Neutrophil (primary cell): Measurements from ENCODE around the gene RLN3.

ENCODE experiments used
- H3K27ac ChIP-seq: fragments of 200-600 bp; sonication (generic); 2 replicates; pipeline ENCODE4 v1.5.1; 2016; ENCODE audit warnings: mild to moderate bottlenecking, moderate library complexity
- H3K27me3 ChIP-seq: fragments of 200-600 bp; sonication (generic); 2 replicates; pipeline ENCODE4 v1.6.0; 2016; ENCODE audit warnings: mild to moderate bottlenecking
- H3K36me3 ChIP-seq: fragments of 200-600 bp; sonication (generic); 2 replicates; pipeline ENCODE4 v1.5.1; 2017
- H3K4me1 ChIP-seq, 2 experiments: fragments of 200-600 bp in 1 of 2; sonication (generic) in 1 of 2; 1 replicate in 1 of 2; 2 replicates in 1 of 2; pipeline versions ENCODE4 v1.5.1 to v1.6.1; 2013 to 2016; ENCODE audit warnings: low read depth in 1 of 2, low read length in 1 of 2, mild to moderate bottlenecking in 1 of 2, moderate library complexity in 1 of 2; ENCODE audit not compliant: control insufficient read depth in 1 of 2, insufficient read depth in 1 of 2
- H3K4me3 ChIP-seq, 2 experiments: fragments of 200-600 bp in 1 of 2; sonication (generic) in 1 of 2; 1 replicate in 1 of 2; 2 replicates in 1 of 2; pipeline ENCODE4 v1.5.1; 2013 to 2016; ENCODE audit warnings: low read depth in 1 of 2, low read length in 1 of 2, mild to moderate bottlenecking in 1 of 2, moderate library complexity in 1 of 2
- H3K9me3 ChIP-seq: fragments of 200-600 bp; sonication (generic); 2 replicates; pipeline ENCODE4 v1.5.1; 2016
- TF ChIP-seq, protein P1 (sequence below): fragments of 200-600 bp; sonication (generic); IDR thresholded peaks from 2 replicates; pipeline ENCODE4 v1.5.1; 2016; ENCODE audit warnings: antibody characterized with exemption

The RLN3 gene

DNA sequence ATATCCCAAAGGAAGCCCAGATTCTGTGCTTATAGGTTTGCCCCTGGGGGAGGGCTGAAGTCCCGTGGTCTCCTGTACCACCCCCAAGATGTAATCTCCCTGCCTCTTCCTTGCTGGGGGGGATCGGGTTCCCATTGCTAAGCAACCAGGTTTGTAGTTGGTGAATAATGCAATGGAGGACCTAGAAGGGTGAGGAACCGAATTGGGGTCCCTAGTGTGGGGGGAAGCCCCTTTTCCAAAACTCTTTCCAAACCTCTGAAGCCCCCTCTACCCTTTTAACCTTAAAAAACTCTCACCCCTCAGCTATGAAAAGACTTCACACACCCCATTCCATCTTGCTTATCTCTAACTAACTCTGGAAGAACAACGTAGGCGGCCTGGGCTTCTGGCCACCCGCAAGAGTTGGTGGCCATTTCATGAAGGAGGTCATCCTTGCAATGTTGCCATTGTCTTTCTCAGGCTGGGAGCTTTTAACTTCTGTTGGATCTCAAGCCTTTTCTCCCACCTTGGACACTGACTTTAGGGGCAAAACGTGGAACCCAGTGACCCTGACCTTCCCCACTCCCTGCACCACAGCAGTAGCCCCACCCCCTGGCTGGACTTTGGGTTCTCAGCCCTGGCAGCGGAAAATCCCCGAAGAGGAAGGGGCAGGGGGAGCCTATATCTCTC lies 33.3 kb downstream of the RLN3 start:
- no peaks in the 10 kb centered on the region for H3K9me3 ChIP-seq
- H3K27me3 ChIP-seq, result peaks cover 66% of the 10 kb centered on the region
- H3K4me3 ChIP-seq, result no peak overlapping the region
- no peak overlapping the region for H3K27ac ChIP-seq
- TF ChIP-seq, protein P1, sequence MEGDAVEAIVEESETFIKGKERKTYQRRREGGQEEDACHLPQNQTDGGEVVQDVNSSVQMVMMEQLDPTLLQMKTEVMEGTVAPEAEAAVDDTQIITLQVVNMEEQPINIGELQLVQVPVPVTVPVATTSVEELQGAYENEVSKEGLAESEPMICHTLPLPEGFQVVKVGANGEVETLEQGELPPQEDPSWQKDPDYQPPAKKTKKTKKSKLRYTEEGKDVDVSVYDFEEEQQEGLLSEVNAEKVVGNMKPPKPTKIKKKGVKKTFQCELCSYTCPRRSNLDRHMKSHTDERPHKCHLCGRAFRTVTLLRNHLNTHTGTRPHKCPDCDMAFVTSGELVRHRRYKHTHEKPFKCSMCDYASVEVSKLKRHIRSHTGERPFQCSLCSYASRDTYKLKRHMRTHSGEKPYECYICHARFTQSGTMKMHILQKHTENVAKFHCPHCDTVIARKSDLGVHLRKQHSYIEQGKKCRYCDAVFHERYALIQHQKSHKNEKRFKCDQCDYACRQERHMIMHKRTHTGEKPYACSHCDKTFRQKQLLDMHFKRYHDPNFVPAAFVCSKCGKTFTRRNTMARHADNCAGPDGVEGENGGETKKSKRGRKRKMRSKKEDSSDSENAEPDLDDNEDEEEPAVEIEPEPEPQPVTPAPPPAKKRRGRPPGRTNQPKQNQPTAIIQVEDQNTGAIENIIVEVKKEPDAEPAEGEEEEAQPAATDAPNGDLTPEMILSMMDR, result no peak
- H3K36me3 ChIP-seq, result no peaks in the 10 kb centered on the region
- peaks cover 0 to 7% of the 10 kb centered on the region in 2 experiments for H3K4me1 ChIP-seq

DNA sequence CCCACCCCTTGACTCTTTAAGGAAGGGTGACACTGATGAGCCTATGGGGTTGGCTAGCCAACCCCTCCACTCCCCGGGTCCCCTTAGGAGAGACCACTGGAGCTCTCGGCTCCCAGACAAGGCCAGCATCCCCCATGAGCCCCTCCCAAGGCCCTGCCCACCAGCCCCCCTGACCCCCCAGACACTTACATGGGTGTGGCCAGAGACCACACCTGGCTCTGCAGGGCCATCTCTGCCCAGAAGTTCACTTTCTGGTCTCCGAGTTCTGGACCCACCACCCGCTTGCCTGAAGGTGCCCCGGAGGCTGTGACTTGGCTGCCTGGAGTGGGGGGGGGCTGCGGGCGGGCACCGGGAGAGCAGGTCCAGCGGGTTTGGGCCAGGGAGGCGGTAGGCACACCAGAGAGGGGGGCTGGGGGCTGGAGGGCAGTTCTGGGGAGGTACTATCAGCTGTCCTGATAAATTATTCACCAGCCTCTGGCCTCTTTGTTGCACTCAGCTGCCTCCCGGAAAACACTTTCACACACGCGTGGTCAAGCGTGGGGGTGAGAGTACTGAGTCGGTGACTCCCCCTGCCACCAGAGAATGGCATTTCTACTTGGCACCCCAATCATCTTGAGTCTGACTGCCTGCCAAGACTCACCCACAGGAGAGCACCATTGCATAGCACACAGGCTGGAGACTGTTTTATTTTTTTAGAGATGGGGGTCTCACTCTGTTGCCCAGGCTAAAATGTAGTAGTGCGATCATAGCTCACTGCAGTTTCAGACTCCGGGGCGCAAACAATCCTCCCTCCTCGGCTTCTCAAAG lies 34.0 kb downstream of the RLN3 start, which contains the start of gene PALM3:
Gene PALM3, minus strand, starts transcription at position 326 of the 807 bp plus-strand sequence. Its CDS starts 96 bp downstream, at position 230.
- Histone ChIP-seq H3K9me3 (no peaks in the 10 kb centered on the region), H3K4me1 (peaks cover 0 to 7% of the 10 kb centered on the region in 2 experiments), H3K27ac (no peak within 1 kb of the TSS), H3K36me3 (no peaks in the 10 kb centered on the region), H3K4me3 (no peak within 1 kb of the TSS), H3K27me3 (peaks cover 64% of the 10 kb centered on the region)
- TF ChIP-seq, protein P1, result no peak

DNA sequence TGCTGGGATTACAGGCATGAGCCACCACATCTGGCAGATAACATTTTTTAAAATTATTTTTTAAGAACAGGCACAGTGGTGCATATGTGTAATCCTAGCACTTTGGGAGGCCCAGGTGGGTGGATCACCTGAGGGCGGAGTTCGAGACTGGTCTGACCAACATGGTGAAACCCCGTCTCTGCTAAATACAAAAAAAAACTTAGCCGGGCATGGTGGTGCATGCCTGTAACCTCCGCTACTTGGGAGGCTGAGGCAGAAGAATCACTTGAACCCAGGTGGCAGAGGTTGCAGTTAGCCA lies 34.6 kb downstream of the RLN3 start:
- Histone ChIP-seq H3K27ac (no peak overlapping the region), H3K36me3 (no peaks in the 10 kb centered on the region), H3K27me3 (peaks cover 58% of the 10 kb centered on the region), H3K4me1 (peaks cover 0 to 4% of the 10 kb centered on the region in 2 experiments), H3K9me3 (no peaks in the 10 kb centered on the region), H3K4me3 (no peak overlapping the region)
- TF ChIP-seq, protein P1, result no peak

DNA sequence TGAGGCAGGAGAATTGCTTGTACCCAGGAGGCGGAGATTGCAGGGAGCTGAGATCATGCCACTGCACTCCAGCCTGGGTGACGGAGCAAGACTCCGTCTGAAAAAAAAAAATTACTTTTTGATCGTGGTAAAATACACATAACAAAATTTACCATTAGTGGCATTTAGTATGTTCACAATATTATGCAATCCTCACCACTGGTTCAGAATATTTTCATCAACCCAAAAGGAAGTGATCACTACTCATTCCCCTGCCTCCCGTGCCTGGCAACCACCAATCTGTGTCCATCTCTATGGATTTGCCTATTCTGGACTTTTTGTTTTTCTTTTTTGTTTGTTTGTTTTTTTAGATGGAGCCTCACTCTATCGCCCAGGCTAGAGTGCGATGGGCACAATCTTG lies 35.2 kb downstream of the RLN3 start:
- no peaks in the 10 kb centered on the region for H3K9me3 ChIP-seq
- peaks cover 52% of the 10 kb centered on the region for H3K27me3 ChIP-seq
- H3K4me3 ChIP-seq, result no peak overlapping the region
- peaks cover 0 to 4% of the 10 kb centered on the region in 2 experiments for H3K4me1 ChIP-seq
- H3K27ac ChIP-seq, result no peak overlapping the region
- no peaks in the 10 kb centered on the region for H3K36me3 ChIP-seq
- TF ChIP-seq, protein P1, result no peak

DNA sequence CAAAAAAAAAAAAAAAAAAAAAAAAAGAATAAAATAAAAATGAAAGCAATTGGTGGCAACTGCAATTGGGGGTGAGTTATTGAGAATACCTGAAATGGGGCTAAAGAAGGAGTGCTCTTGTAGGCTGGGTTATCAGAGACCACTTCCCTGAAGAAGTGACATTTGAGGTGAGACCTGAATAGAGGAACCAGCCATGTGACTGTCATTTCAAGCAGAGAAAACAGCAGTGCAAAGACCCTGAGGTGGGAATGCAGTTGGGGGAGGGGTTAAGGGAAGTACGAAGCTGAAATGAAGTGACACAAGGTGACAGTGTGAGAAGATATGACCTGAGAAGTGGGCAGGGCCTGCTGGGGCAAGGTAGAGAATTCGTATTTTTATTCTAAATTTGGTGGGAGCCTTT lies 38.2 kb downstream of the RLN3 start:
- Histone ChIP-seq H3K27me3 (peaks cover 27% of the 10 kb centered on the region), H3K4me3 (no peak overlapping the region), H3K4me1 (no peaks in the 10 kb centered on the region), H3K9me3 (no peaks in the 10 kb centered on the region), H3K27ac (no peak overlapping the region), H3K36me3 (no peaks in the 10 kb centered on the region)
- TF ChIP-seq, protein P1, result no peak
